PC-3 (cell line): ENCODE results near the gene DUSP28.
A peak's percentile ranks its signal among the peaks of the same experiment; 100 is the strongest.

Source experiments
- EZH2phosphoT487 ChIP-seq: fragments of 300-600 bp; sonication (generic); IDR thresholded peaks from 2 replicates; pipeline ENCODE4 v1.6.1; 2018; ENCODE audit warnings: mild to moderate bottlenecking, antibody characterized with exemption, low read length, borderline replicate concordance
- TF ChIP-seq, protein P1 (sequence below): fragments of 300-600 bp; sonication (generic); conservative IDR thresholded peaks from 2 replicates; pipeline ENCODE4 v1.5.1; 2017; ENCODE audit warnings: antibody characterized with exemption, low read depth, mild to moderate bottlenecking, low read length

DNA sequence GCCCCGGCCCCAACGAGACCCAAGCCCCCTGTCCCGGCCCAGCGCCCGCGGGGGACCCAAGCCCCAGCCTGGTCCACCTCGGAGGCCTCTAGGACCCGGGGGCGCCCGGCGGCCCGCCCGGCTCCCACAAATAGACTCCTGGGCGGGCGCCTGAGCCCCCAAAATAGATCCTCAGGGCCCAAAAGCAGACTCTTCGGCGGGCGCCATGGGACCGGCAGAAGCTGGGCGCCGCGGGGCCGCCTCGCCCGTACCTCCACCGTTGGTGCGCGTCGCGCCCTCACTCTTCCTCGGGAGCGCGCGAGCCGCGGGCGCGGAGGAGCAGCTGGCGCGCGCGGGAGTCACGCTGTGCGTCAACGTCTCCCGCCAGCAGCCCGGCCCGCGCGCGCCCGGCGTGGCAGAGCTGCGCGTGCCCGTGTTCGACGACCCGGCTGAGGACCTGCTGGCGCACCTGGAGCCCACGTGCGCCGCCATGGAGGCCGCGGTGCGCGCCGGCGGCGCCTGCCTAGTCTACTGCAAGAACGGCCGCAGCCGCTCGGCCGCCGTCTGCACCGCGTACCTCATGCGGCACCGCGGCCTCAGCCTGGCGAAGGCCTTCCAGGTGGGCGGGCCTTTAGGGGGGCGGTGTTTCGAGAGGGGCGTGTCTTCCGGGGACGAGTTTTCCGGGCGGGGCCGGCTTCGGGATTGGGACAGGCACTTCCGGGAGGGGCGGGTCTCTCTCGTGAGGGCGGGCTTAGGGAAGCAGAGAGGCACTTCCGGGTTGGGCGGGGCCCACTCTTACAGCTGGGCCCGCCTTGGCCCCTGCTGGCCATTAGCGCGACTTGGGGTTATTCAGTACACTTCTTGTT, 545 bp downstream of the DUSP28 start:
- TF ChIP-seq, protein P1, sequence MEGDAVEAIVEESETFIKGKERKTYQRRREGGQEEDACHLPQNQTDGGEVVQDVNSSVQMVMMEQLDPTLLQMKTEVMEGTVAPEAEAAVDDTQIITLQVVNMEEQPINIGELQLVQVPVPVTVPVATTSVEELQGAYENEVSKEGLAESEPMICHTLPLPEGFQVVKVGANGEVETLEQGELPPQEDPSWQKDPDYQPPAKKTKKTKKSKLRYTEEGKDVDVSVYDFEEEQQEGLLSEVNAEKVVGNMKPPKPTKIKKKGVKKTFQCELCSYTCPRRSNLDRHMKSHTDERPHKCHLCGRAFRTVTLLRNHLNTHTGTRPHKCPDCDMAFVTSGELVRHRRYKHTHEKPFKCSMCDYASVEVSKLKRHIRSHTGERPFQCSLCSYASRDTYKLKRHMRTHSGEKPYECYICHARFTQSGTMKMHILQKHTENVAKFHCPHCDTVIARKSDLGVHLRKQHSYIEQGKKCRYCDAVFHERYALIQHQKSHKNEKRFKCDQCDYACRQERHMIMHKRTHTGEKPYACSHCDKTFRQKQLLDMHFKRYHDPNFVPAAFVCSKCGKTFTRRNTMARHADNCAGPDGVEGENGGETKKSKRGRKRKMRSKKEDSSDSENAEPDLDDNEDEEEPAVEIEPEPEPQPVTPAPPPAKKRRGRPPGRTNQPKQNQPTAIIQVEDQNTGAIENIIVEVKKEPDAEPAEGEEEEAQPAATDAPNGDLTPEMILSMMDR: peak; percentile 19; the same call in 1 of the 2 replicates
- TF ChIP-seq EZH2phosphoT487: no peak
